NCI-H187 (cell line): ENCODE results near the gene DNM3.
"Not testable (repeated sequence)": the region's sequence is repeated elsewhere in the genome, so short reads cannot be mapped to it uniquely, and the experiment has no call there.

ENCODE experiments used
- DNase-seq, 2 experiments: peaks; one replicate each; lab custom pipeline; 2025; lab: John Stamatoyannopoulos, UW

The DNM3 gene

DNA sequence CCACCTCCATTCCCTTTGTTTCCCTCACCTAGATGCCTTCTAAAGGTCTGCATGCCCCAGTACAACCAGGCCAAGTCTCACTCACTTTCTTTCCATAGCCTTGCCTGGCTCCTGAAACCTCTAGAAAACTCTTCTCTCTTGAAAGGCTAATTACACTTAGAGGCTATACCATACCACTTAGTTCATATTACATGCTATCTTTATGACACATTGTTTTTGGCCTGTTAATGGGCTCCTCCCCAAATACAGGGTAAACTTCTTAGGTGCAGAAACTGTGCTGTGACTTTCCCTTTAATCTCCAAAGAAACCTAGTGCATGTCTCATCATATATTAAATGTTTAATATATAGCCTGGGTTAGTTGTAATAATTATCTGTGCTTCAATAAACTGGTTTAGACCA lies 522.6 kb downstream of the DNM3 start:
- DNase-seq: no peak

DNA sequence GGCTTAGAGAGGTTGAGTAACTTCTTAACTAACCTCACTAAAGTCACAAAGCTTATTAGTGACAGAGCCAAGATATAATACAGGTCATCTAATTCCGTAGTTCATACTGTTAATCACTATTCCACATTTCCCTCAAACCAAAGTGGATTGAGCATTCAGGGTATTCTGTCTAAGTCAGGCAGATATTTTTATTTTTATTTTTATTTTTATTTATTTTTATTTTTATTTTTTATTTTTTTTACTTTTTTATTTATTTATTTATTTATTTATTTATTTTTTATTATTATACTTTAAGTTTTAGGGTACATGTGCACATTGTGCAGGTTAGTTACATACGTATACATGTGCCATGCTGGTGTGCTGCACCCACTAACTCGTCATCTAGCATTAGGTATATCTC lies 530.3 kb downstream of the DNM3 start:
- DNase-seq: not testable (repeated sequence)

DNA sequence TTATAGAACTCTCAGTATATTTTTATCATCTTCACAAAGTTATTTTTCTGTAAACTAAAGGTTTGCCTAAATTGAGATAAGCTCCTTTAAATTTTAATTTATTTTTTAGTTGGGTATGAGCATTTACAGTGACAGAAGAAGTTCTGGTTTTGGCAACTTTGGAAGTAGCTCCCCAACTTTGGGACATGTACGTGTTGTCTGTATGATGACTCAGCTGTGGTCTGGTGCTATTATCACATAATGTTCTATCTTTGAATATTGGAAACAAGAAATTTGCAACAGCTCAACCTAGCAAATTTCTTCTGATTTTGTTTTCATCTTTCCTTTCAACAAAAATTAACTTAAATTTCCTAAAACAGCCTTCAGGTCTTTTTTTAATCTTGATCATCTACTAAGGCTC lies 532.6 kb downstream of the DNM3 start:
- DNase-seq: no peak

DNA sequence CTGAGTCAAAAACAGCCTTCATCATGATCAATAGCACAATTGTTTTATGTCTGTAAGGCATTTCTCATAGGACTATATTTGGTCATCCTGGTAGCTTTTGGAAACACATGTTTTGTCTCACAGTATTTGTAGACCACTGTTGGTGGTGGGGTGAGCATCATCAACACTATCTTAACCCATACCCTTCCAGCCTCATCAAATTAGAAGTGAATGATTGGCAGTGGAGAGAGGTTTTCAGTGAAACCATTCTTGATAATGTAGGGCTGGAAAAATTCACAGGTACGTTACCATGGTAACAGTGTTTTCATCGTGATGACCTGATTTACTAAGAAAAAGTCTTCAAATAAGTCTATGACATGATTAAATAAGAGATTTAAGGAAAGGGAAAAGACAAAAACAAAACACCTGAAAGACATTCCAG lies 533.9 kb downstream of the DNM3 start:
- no peak for DNase-seq

DNA sequence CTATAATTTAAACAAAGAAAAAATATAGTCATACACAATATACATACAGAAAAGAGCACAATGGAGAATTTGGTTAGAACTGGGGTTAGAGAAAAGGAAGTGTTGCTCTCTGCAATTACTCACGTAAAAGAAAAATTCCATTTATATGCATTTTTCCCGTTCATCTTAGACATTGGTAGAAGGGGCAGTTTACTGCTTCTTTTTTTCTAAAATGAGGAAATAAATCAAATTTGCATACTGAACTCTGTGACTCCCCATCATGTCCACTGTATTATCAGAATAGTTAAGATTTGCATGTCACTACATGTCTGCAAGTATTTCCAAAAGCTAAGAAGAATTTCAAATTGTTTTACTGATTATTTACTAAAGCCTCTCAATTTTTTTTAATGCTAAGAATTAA lies 535.1 kb downstream of the DNM3 start:
- no peak for DNase-seq

DNA sequence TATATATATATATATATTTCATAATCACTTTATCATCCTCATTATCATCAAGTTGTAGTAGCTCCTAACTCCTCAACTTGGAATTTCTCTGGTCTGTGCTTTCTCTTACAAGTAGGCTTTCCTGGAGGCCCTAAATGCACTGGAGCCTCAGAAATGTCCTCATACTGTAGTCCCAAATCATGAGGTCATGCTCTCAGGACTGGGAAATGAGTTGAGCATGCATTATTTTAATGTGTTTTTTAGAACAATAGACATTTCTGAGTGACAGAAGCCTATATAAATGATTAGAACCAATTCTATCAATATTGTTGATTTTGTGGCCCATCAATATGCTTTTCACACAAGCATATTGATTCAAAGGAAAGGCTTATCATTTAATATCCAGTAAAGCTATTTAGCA lies 536.3 kb downstream of the DNM3 start:
- DNase-seq: no peak

DNA sequence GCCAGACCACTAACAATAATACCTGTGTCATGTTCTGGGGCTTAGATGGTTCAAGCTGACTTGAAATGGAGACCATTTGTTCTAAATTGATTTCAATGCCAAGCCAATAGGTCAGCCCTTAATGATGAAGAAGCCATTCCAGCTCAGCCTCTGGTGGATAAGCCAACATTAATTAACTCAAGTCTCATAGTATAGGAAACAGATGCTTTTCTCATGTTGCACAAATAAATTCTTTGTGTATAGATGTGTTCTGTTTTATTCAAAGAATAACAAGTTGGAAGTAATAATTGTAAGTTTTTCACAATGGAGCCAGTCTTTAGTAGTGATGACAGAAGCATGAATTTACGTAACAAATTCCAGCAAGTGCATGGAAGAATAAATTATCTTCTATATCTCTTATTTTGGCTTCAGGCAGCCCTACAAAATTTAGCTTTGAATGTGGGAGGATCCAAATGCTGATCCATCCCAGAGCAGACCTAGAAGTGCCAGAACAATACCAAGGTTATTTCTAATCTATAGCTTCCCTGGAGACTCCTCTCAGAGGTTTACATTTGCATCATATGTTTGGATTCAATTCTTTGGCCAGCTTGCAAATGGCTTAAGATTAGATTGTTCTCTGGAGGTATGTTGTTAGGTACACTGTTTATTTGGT lies 536.9 kb downstream of the DNM3 start:
- DNase-seq: no peak

DNA sequence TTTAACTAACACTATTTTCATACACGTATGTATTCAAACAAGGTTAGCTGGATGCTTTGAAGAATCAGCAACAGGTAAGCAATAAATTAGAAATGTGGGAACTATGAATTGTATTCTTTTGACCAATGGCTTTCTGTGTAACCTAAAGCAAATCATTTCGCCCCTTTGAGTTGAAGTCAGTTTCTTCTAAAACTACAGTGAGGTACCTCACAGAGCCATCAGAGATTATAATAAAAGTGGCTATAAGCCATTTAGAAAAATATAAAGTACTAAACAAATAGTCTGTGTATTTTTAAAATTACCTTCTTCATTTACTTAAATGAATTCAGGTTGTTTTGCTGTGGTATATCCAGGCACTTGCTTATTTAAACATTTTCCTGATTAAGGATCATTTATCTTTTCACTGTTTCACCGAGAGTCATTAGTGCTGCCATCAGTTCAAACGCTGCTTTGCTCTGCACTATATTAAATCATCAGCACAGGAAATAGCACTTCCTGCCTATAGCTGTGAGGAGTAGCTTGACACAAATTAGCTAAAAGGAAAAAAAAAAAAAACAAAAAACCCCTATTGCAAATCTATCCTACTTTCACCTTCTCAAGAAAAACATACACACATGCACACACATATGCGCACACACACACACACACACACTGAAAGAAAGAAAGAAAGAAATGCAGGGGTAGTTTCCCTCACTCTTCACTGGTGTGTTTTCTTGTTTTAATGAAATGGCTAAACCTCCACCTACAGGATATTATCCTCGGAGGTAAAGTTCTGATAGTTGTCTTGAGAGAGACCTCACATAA lies 539.3 kb downstream of the DNM3 start:
- no peak for DNase-seq

DNA sequence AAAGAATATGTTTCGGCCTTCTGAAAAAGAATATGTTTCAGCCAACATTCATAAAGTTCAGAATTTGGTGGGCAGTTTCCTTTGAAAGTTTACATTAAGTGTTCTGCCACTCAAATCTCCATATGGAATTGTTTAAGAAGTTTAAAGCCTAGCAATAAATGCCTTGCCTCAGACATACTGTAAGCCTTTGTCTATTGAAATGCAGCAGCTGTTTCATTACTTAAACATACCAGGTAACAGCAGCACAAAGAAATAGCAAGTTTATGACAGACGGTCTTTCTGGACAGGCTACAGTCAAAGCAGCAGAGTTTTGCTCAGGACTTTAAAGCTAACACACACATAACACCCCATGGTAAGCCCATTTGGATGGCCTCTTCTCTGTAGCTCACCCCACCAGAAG lies 540.6 kb downstream of the DNM3 start:
- no peak for DNase-seq

DNA sequence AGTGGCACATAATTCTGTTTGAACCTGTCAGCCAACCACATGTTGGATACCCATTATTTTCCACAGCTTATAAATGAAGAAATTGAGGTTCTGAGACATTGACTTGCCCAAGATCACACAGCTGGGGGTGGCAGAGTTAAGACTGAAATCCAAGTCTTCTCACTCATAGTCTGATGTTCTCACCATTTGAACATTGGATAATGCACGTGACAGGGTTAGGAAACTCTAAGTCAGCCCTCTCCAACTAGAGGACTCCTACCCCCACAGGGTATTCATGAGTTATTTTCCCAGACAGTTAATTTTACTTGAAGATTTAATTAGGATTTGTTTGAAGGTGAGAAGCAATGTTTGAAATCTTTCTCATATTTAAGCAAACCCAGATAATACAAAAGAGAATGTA lies 541.1 kb downstream of the DNM3 start:
- DNase-seq: no peak

DNA sequence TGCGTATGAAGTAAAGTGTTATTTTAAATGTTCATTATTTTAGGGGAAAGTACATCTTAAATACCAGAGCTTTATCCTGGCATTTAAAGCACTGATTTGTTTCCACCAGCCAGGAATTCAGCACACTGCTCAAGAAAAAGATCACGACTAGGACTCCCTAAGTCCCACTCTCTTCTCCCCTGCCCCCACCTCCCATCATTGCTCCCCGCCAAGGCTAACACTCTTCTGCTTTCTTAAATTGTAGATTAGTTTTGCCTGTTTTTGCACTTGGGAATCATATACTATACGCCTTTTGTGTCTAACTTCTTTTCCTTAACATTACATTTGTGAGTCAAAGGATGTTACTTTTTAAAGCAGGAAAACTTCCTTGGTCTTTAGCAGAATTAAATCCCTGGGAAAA lies 541.7 kb downstream of the DNM3 start:
- no peak for DNase-seq

DNA sequence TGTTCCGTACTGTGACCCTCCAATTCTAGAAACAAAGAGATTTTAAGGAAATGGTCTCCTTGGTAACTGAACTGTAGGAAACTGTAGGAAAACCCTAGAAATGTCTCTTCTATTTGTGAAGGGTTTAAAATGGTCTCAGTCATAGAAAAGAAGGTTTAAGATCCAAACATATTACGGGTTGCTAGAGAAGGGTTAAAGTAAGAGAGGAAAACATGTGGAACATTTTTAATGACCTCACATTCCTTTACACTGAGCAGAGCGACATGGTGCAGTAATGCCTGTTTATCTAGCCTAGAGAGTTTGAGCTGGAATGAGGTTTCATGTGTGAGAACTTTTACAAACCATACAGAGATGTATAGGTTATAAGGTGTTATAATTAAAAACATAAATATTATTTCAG lies 542.2 kb downstream of the DNM3 start:
- no peak for DNase-seq

DNA sequence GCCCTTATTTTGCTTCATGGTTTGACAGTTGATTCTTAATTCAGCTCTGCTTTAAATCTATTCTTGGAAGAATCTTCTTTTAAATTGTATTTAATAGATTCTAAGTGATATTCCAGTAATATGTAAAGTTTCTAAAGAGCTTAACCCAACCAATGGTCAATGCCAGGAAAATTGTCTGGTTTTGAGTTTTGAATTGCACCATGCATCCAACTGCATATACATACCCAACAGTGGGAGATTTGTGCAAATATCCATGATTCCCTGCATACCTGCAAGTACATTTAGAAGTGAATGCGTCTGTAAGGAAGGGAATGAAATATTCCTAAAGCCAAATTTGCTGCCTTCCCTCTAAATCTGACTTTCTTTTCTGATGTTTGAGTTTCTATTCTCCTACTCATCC lies 543.4 kb downstream of the DNM3 start:
- no peak for DNase-seq

DNA sequence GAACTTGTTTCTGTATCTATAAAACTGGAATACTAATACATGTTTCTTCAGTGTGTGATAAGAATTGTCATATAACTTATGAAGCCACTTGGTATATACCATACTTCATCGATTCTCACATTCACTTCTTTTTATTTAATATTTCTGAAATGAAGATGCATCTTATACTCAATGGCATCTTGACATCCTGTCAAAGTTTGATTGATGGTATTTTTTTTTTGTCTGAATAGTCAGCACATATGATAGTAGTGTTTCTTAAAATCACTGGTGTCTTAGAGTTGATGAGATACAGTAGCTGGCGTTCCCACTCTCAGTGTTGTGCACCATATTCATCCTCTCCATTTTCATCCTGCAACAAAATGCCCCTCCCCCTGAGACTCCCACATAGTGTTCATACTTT lies 544.7 kb downstream of the DNM3 start:
- no peak for DNase-seq

DNA sequence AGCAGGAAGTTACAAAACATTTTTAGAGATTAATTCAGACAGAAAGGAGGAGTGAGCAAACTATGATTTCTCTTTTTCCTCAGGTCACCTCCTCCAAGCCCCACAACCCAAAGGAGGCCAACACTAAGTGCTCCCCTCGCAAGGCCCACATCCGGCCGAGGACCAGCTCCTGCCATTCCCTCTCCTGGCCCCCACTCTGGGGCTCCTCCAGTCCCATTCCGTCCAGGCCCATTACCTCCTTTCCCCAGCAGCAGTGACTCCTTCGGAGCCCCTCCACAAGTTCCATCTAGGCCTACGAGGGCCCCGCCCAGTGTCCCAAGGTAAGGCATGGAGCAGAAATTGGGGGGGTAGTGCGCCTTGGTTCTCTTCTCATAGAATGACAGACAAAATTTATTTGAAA lies 547.2 kb downstream of the DNM3 start:
- no peak for DNase-seq

DNA sequence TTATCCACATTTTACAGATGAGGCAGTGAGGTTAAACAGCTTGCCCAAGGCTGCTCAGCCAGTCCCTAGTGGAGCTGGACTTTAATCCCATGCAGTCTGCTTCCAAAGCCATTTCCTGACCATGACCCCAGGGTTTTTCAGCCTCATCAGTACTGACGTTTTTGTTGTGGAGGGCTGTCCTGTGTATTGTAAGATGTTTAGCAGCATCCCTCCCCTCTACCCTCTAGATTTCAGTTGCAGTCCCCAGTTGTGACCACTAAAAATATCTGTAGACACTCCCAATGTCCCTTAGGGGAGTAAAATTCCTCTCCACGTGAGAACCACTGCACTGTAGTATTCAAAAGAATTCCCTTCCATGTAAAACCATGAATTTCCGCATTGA lies 549.0 kb downstream of the DNM3 start:
- DNase-seq: no peak

DNA sequence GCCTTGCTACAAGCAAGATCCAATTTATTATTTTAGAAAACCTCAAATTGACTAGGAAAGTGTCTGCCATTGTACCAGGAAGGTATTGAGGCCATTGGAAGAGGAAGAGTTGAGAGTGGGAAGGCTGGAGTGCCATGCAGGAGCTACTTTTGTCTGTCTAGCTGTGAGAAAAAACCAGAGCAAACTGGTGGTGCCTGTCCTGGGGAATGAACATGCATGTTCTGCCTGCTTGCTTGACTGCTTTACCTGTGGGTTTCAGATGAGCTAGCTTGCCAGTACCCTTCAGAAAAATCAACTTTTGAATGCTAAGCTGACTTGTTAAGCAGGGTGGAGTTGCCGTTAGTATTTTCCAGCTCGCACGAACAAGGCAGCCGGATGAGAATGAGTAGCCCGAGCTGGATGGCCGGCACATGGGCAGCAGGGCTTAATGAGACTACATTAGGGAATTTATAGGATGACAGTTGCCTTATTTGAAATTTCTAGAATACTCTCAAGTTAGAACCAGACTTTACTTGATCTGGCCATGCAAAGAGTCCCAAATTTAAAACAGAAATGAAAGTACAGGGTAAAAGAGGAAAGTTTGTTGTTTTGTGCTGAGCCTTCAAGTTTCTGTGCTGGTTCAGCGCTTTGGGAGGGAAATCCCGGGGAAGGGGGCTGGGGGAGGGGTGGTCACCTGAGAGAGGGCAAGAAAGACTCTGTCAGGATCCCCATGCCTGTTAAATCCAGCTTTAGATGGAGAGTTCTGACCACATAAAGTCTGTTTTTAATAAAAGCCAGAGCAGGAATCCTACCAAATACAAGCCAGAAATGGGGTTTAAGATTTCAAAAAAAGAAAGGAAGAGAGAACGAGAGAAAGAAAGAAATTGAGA lies 549.6 kb downstream of the DNM3 start:
- no peak for DNase-seq

DNA sequence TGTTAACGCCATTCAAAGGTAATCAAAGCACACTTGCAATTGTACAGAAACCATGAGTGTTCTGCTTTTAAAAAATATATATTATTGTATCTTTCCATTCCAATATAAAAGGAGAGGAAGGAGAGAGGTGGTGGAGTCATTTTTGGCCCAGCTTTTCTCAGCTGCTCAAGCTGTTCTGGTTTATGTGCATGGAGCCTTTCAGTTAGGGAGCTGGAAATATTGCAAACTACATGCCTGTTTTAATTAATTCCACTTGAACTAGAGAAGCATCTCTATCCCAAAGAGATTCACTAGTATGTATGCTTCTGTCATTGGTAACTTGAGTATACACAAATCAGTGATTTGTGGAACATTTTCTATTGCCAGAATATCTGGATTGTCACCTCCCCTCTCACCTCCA lies 550.7 kb downstream of the DNM3 start:
- no peak for DNase-seq

DNA sequence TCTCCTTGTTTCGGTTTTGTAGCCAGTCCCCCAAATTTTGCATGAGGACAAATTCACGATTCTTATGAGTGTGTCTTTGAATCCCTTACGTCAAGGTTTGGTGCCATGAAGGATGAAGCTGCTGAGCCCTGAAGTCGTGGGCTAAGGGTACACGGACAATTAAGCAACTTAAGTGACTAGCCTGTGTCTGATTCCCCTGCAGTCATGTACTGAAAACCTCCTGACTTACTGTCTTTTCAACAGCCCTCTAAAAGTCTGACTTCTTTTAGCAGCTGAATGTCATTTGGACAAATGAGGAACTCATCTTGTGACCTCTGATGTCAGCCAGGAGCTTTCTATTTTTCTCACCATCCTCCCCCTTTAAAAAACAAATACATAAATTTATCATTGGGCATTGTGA lies 552.1 kb downstream of the DNM3 start:
- no peak for DNase-seq

DNA sequence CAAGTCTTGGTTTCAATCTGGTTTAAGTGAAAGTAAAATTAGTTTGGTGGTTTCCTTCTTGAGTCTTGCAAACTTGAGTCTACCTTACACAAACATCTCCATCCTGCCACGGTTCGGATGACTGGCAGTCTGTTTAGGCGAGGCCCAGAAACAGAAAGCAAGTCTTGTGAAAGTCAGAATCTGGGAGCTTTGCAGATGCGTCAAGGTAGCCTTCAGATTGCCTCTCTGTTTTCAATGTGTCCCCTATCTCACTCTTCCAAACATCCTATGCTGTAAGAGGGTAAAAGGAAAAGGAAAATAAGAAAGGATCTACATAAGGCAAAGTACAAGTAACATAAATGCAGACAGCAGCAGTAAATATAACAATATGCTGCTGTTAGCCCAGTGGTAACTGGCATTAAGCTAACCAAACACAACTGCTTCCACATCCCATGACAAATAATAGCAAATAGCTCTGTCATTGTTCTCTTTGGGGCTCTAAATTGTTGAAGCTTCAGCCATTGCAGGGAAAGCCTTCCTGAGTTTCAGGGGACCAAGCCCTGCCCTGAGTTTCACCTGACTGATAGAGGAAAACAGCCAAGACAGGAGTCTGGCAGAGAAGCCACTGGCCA lies 552.9 kb downstream of the DNM3 start:
- no peak for DNase-seq

DNA sequence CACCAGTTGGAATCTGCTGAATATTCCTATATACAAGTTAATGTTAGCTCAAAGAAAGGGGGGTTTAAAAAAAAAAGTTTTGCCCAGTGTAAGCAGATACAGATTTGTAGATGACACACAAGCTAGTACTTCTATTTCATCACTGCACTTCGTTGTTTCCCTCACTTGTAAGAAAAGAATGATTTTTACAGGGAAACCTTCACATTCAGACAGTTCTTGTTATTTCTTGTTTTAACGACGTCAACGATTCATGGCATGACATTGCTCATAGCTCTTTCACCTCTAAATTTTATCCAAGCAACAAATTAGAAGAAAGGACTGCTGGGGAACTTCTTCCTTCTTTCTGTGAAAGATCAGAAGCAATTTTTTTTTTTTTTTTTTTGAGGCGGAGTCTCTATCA lies 553.5 kb downstream of the DNM3 start:
- DNase-seq: no peak

DNA sequence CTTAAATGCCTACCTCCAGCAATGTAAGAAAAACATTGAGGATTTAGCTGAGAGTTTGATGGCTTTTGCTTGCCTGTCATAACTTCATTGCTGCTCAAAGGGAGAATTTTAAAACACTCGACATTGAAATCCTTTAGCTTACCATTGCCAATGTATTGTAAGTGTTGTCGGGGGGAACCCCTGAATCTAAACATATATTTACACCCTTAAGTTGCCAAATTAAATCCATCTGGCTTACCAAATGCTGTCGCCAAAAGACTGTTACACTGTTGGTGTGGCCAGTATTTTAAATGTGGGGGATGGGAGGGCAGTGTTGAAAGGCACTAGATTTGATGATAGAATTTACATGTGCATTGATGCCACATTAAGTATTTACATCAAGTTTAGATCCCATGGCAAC lies 554.3 kb downstream of the DNM3 start:
- no peak for DNase-seq

DNA sequence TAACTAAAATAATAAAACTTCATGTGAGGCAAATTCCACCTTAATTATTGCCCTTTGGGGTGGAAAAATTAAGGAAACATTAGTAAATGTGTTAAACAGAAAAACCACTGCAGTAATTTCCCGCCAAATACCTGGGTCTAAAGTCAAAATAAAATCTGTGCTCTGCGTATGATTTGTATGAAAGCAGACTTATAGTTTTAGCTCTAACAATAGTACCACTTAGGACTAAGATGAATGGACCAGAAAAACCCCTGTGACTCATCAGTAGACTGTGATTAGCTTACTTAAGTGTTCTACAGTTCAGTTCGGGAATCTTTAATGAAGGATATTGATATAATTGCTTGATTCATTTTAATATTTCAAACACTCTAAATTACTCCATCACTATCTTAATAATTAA lies 555.9 kb downstream of the DNM3 start:
- DNase-seq: no peak
